ENCODE data around the gene DBF4. TPM values are rescaled to one million over a fixed set of nuclear protein-coding genes. Genes with fewer than 3 reads are reported as not detected.
"Not testable (repeated sequence)": the region's sequence is repeated elsewhere in the genome, so short reads cannot be mapped to it uniquely, and the experiment has no call there.

Gene DBF4
- total and polyA plus RNA-seq, 10 of the 15 experiments (the other 5 are each of a cell fraction or from before 2014, with no cell fraction given): 29.3 to 89.8 (median 62.4) TPM

DNA sequence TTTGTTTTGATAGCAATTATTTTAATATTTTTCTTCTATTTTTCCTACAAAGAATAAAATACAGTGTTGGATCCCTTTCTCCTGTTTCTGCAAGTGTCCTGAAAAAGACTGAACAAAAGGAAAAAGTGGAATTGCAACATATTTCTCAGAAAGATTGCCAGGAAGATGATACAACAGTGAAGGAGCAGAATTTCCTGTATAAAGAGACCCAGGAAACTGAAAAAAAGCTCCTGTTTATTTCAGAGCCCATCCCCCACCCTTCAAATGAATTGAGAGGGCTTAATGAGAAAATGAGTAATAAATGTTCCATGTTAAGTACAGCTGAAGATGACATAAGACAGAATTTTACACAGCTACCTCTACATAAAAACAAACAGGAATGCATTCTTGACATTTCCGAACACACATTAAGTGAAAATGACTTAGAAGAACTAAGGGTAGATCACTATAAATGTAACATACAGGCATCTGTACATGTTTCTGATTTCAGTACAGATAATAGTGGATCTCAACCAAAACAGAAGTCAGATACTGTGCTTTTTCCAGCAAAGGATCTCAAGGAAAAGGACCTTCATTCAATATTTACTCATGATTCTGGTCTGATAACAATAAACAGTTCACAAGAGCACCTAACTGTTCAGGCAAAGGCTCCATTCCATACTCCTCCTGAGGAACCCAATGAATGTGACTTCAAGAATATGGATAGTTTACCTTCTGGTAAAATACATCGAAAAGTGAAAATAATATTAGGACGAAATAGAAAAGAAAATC, 31.0 kb downstream of the DBF4 start:
- SMC1A ChIA-PET (ENCODE audit: uncharacterized antibody, unreplicated experiment): interaction anchor here (0.5 to 2.4 kb wide), 11 partner anchors 11 to 435 kb away, joined by 3 to 11 read pairs (median 6); partner anchors contain the start of gene ADAM22

DNA sequence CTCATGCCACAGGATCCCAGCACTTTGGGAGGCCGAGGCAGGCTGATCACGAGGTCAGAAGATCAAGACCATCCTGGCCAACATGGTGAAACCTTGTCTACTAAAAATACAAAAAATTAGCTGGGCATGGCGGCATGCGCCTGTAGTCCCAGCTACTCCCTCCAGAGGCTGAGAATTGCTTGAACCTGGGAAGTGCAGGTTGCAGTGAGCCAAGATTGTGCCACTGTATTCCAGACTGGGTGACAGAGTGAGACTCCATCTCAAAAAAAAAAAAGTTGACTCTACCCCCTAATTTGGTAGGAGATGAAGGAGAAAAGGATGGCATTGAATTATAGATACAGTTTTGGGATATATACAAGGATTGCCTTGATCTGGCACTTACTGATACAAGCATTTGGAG, 32.5 kb downstream of the DBF4 start:
- peak; percentile 48 for ATAC-seq
- H3K4me3 ChIP-seq; in situ Hi-C loops (cut with MboI); H3K79me2 ChIP-seq (ENCODE audit: control insufficient read depth, insufficient read depth, low read length); RAD21 ChIA-PET (ENCODE audit: unreplicated experiment); H3K9ac ChIP-seq (ENCODE audit: control insufficient read depth, insufficient read depth, low read length); H3K4me2 ChIP-seq (ENCODE audit: control insufficient read depth, insufficient read depth); H2AFZ ChIP-seq (ENCODE audit: control insufficient read depth, low read depth, low read length); H3K4me1 ChIP-seq (ENCODE audit: control insufficient read depth, insufficient read depth, low read length); DNase-seq (ENCODE audit: low read depth, low spot score); H3K9me3 ChIP-seq (replicated peaks; ENCODE audit: control insufficient read depth, insufficient read depth, low read length); H4K20me1 ChIP-seq (ENCODE audit: control insufficient read depth, insufficient read depth); POLR2A ChIA-PET; FAIRE-seq; BruUV-seq (replicated peaks); CTCF ChIA-PET; intact Hi-C loops (cut with micrococcal nuclease; ENCODE audit: unreplicated experiment); H3K27me3 ChIP-seq (replicated peaks in 1 of 2; ENCODE audit: control insufficient read depth in 2 of 2, insufficient read depth in 2 of 2, low read length in 1 of 2); H3K27ac ChIP-seq (ENCODE audit: control insufficient read depth, insufficient read depth); H3K36me3 ChIP-seq (ENCODE audit: control insufficient read depth in 2 of 2, insufficient read depth in 2 of 2, low read length in 1 of 2): not testable (repeated sequence)
- SMC1A ChIA-PET (ENCODE audit: uncharacterized antibody, unreplicated experiment): interaction anchor here (0.7 kb wide), 1 partner anchor 215 kb away, joined by 3 read pairs; no protein-coding TSS in a partner anchor
- 100% methylated on average over 4 of the region's 4 CpGs for WGBS (ENCODE audit: insufficient coverage, insufficient replicate concordance, low lambda C conversion rate, missing lambda C conversion rate)

More for the DNA sequence above, 31.0 kb downstream of the DBF4 start:
- H4K20me1 ChIP-seq (ENCODE audit: control insufficient read depth, insufficient read depth); in situ Hi-C loops (cut with MboI); H3K4me3 ChIP-seq; H3K4me2 ChIP-seq (ENCODE audit: control insufficient read depth, insufficient read depth); H3K27me3 ChIP-seq (replicated peaks in 1 of 2; ENCODE audit: control insufficient read depth in 2 of 2, insufficient read depth in 2 of 2, low read length in 1 of 2); DNase-seq (ENCODE audit: low read depth, low spot score); ATAC-seq; FAIRE-seq; H3K9ac ChIP-seq (ENCODE audit: control insufficient read depth, insufficient read depth, low read length); H3K4me1 ChIP-seq (ENCODE audit: control insufficient read depth, insufficient read depth, low read length); H2AFZ ChIP-seq (ENCODE audit: control insufficient read depth, low read depth, low read length); H3K79me2 ChIP-seq (ENCODE audit: control insufficient read depth, insufficient read depth, low read length); H3K27ac ChIP-seq (ENCODE audit: control insufficient read depth, insufficient read depth); H3K36me3 ChIP-seq (ENCODE audit: control insufficient read depth in 2 of 2, insufficient read depth in 2 of 2, low read length in 1 of 2); H3K9me3 ChIP-seq (replicated peaks; ENCODE audit: control insufficient read depth, insufficient read depth, low read length); intact Hi-C loops (cut with micrococcal nuclease; ENCODE audit: unreplicated experiment): not testable (repeated sequence)
- ChIA-PET CTCF (interaction anchor here (0.6 to 2.6 kb wide), 4 partner anchors 11 to 204 kb away, joined by 3 to 8 read pairs (median 5); no protein-coding TSS in a partner anchor), RAD21 (ENCODE audit: unreplicated experiment) (interaction anchor here (1.2 to 1.3 kb wide), 2 partner anchors 12 to 18 kb away, joined by 4 to 6 read pairs; no protein-coding TSS in a partner anchor), POLR2A (interaction anchor here (1.5 kb wide), 1 partner anchor 14 kb away, joined by 11 read pairs; no protein-coding TSS in a partner anchor)
- BruUV-seq (replicated peaks): TSS peak; percentile 47
- WGBS (ENCODE audit: insufficient coverage, insufficient replicate concordance, low lambda C conversion rate, missing lambda C conversion rate): 96% methylated on average over 3 of the region's 3 CpGs

Measured in GM12878 (cell line).